Esophagus muscularis mucosa (tissue), 4 donors: ENCODE data around the gene USP34.

Source experiments
- EP300 ChIP-seq: sonication (generic); formaldehyde crosslinking; IDR thresholded peaks from one replicate; pipeline ENCODE4 v1.6.1; 2017; ENCODE audit warnings: antibody characterized with exemption
- POLR2A ChIP-seq: fragments of 450-650 bp; IDR thresholded peaks from one replicate; pipeline ENCODE4 v1.6.1; 2017; ENCODE audit warnings: antibody characterized with exemption, moderate library complexity, mild to moderate bottlenecking, low read depth
- POLR2AphosphoS5 ChIP-seq, 2 donors: sonication (generic); formaldehyde crosslinking; IDR thresholded peaks; one replicate each; pipeline ENCODE4 v1.6.1; 2017; ENCODE audit warnings: antibody characterized with exemption in 2 of 2
- TF ChIP-seq, protein P1 (sequence below), 3 experiments: fragments of 200-600 bp in 2 of 3; fragments of 450-650 bp in 1 of 3; sonication (generic) in 2 of 3; IDR thresholded peaks; one replicate each; pipeline ENCODE4 v1.5.1; 2017 to 2019; ENCODE audit warnings: antibody characterized with exemption in 3 of 3, mild to moderate bottlenecking in 2 of 3, moderate library complexity in 1 of 3

DNA sequence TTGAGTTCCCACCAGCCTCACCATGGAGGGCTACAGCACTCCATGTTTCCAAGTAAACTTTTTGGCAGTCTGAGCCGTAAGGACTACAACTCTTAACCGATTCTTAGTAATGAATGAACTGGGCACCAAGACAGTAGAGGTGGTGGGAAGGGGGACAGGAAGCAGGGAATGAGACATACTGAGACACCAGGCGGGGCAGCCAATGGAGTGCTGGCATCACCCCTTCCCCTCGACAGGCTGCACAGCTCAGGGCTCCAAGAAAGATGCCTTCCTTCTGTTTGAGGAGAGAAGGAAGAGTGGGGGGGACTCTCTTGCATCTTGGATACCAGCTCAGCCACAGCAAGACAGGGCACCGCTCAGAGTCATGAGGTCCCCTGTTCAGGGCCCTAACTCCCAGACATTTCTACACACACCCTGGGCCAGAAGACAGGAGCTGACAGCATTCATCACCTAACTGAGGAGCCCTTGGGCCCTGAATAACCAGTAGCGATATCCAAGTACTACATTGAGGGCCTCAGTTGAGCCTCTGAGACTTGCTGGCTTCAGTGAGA is 45.2 kb downstream of the USP34 start:
- TF ChIP-seq, protein P1, sequence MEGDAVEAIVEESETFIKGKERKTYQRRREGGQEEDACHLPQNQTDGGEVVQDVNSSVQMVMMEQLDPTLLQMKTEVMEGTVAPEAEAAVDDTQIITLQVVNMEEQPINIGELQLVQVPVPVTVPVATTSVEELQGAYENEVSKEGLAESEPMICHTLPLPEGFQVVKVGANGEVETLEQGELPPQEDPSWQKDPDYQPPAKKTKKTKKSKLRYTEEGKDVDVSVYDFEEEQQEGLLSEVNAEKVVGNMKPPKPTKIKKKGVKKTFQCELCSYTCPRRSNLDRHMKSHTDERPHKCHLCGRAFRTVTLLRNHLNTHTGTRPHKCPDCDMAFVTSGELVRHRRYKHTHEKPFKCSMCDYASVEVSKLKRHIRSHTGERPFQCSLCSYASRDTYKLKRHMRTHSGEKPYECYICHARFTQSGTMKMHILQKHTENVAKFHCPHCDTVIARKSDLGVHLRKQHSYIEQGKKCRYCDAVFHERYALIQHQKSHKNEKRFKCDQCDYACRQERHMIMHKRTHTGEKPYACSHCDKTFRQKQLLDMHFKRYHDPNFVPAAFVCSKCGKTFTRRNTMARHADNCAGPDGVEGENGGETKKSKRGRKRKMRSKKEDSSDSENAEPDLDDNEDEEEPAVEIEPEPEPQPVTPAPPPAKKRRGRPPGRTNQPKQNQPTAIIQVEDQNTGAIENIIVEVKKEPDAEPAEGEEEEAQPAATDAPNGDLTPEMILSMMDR (IDR thresholded peaks at IDR 0.05), result no peak
- no peak for TF ChIP-seq POLR2A
- TF ChIP-seq POLR2AphosphoS5 (IDR thresholded peaks at IDR 0.05), result no peak
- TF ChIP-seq EP300, result no peak
